Raji (cell line): ENCODE measurements around the gene RERE.

ENCODE experiments used
- POLR2A ChIP-seq: IDR thresholded peaks from 2 replicates; pipeline ENCODE4 v1.6.1; 2011; ENCODE audit warnings: low read depth, low read length, control low read depth; ENCODE audit not compliant: insufficient read depth

RERE gene

DNA sequence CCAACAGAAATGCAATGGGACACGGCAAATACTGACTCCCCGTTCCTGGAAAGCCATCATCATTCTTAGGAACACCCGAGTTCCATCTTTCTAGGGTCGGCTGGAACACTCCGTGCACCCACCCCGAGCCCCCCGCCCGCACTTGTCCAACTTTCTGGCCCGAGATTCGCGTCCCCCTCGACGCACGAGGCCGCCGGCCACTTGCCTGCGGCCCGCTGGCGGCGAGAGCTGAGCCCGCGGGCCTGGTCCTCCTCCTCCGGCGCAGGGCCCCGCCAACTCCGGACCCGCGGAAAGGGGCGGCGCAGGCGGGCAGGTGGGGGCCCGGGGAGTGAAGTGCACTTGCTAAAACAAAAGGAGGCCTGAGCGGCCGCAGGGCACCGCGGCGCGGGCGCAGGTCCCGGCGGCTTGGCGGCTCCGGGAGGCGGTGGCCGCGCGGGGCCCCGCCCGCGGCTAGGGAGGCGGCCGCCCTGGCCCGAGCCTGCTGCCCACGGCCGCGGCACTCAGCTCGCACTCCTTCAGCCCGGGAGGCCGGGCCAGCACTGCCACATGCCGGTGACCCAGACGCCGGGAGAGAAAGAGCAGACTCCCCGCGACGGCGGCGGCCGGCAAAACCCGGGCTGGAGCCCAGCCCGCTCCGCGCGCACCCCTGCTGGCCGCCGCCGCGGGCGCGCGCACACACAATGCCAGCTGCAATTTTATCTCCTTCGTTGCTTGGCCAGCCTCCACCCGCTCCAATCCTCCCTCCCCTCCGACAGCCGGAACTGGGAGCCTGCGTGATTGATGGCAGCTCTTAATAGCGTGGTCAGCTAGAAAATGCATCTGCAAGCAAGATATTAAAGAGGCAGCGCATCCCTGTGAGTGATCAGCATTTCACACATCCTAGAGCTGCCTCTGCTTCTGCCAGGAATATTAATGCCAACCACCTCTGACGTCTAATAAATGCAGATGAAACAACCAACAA is 114.3 kb downstream of the RERE start:
- peak; percentile 53 for TF ChIP-seq POLR2A

DNA sequence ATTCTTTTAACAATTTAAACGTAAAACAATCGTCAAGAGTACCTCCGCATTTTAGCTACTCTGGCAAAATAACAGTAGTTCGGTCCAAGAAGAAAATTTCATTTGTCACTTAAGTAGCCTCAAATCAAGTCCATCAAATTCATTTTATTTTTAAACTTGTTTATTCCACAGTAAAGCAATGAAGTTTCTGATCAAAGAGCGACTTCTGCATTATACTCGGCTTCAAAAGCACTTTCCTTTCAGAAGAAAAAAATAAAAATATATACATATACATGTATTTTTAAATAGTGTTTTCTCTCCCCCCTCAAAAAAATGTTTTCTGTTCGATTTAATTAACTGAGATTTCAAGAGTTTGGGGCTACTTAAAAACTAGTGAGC is 115.0 kb downstream of the RERE start:
- no peak for TF ChIP-seq POLR2A

DNA sequence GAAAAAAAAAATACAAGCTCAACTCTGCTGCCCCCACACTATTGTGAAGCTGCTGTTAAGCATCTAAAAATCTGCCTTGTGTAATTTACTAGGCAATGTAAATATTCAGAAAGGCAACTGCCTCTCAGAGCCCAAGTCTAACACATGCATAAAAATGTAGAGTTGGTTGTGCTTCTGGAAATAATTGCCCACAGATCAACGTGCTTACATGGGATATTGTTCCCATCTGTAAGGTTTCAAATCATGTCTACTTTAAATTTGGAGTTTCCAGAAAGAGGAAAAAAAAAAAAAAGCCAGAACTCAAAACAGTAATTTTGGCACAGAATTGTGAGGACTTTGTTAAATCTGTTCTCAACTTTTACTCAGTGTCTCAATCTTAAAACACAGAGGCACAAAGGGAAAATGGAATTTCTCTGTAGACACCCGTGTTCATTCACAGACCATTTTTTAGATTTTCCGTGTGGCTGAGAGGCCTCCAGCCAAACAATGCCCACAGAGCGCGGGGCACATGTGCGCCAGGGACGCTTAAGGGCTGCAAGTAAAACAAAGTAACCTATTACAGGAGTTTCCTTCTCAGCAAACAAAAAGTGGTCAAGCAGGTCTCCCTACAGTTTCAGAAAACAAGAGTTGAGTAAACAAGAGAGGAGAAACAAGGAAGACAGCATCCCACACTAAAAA is 115.5 kb downstream of the RERE start:
- TF ChIP-seq POLR2A, result no peak

DNA sequence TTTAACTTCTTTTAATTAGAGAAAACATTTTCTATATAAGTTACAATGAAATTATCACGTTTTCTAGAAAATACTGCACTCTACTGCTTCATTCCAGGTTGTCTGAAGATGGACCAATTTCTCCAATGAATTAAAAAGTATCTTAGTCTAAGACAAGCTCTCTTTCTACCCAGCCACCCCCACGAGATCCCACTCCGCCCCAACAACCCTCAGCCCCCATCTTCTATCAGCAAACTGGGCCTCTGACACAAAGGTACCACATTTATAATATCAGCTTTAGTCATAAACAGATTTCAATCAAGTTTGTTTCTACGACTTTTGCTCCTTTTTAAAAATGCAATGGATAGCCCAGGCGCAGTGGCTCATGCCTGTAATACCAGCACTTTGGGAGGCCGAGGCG is 117.8 kb downstream of the RERE start:
- TF ChIP-seq POLR2A, result no peak

DNA sequence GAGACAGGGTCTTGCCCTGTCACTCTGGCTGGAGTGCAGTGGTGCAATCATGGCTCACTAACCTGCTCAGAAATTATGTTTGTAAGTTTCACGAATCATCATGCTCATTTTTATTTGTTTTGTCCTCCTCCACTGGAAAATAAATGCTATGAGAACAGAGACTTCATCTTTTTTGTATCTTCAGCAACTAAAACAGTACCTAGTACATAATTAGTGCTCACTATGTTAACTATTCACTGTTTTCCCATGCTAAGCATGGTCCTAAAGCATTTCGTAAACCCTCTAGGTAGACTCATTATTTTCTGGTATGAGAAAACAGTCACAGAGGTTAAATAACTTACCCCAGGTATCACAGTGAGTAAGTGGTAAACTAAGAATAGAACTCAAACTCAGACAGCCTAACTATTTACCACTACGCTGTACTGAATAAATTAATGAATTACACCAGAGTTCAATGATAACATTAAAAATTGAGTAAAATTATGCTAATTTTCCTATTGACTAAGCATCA is 118.4 kb downstream of the RERE start:
- TF ChIP-seq POLR2A, result no peak

DNA sequence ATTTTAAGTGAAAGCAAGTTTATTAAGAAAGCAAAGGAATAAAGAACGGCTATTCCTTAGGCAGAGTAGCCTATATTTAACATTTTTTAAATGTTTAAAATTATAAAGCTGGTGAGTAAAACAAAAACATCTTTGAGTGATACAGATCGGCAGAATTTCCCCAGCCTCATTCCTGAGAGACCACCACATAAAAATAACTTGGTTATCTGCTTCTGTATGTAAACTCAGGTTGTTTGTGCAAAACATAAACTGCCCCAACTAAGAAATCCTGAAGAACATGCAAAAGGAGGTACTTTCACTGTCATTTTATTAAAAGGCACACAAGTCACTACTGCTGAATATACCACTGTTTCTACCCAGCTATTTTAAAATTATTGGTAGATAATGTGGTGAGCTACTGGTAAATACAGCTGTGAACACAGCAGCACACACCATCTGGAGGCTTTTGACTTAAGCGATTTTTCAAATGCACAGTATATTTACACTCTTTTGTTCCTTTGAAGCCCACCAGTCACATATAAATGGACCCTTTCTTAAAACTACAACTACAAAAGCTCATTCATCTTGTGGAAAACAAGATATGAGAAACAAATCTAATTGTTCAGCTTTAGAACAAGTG is 119.3 kb downstream of the RERE start:
- TF ChIP-seq POLR2A, result no peak

DNA sequence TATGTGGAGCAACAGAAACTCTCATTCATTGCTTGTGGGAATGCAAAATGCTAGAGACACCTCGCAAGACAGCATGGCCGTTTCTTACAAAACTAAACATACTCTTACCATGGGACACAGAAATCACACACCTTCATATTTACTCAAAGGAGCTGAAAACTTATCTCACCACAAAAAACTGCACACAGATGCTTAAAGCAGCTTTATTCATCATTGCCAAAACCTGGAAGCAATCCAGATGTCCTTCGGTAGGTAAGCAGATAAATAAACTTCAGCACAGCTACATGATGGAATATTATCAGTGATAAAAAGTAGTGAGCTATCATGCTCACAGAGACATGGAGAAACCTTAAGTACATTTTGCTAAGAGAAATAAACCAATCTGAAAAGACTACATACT is 124.3 kb downstream of the RERE start:
- no peak for TF ChIP-seq POLR2A

DNA sequence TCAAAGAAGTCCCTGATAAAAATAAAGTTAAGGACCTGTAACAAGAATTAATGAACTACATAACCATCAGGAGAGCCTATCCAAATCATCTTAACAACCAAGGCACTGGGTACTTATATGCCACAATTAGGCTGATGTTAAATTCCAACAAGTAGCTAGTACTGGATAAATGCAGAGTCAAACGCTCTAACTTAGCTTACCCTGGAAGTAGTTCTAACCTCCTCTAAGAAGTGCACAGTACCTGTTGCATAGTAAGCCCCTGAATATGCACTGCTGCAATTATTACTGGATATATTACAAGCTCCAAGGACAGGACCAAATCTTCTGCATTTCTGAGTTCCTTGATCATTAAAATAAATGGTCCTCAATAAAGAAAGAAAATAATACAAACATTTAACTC is 125.8 kb downstream of the RERE start:
- TF ChIP-seq POLR2A, result no peak

DNA sequence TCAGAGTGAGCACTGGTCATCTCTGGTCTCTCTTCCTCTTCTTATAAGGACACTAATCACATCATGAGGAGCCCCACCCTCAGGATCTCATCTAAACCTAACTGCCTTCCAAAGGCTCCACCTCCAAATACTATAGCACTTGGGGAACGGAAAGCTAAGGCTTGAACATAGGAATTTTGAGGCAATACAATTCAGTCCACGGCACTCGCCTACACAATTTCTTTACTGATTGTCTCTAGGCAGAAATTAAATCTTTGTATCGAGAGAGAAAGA is 127.3 kb downstream of the RERE start:
- TF ChIP-seq POLR2A, result no peak

DNA sequence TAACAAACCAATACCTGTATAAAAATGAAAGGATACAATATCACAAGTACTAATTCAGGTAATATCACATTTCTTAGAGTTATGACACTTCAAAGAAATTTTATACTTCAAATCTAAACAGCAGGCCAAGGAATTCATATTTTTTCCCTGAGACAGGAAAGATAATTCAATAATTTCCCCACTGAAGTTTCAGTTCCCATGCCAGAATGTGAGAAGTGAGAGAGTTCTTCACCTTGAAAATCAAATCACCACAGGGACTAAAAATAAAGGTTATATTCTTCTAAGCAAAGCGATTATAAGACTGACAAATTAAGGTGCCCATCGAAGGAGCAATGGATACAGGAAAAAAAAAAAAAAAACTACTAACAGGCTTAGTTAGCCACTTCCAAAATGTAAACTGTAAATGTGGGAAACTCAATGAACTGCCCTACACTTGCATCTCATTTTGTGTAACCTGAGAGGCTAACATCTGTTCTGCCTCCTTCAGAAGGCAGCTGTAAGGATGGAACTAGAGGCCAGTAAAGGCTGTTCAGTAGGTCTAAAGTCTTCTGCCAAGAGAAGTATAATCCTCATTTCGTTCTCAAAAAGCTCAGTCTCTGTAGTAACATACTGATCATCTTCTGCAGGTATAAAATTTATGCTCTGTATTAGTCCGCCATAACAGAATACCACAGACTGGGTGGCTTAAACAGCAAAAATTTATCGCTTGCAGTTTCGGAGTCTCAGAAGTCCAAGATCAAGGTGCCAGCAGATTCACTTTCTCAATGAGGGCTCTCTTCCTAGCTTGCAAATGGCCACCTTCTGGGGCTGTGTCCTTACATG is 127.8 kb downstream of the RERE start:
- no peak for TF ChIP-seq POLR2A

DNA sequence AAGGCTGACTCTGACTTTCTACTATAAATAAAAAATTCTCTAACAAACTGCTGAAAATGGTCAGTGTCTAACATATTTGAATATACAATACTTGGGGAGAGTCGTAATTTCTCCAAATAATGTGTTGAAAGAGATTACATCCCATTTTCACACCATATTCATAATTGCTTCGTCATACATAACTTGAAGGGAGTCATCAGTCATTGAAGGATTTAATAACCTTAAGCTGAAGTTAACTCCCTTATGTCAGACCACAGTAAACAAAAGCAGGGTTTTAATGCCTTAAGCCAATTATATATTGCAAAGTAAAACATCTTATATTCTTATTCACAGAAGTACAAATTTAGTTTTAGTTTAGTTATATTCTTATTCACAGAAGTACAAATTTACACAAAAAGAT is 129.9 kb downstream of the RERE start:
- no peak for TF ChIP-seq POLR2A

DNA sequence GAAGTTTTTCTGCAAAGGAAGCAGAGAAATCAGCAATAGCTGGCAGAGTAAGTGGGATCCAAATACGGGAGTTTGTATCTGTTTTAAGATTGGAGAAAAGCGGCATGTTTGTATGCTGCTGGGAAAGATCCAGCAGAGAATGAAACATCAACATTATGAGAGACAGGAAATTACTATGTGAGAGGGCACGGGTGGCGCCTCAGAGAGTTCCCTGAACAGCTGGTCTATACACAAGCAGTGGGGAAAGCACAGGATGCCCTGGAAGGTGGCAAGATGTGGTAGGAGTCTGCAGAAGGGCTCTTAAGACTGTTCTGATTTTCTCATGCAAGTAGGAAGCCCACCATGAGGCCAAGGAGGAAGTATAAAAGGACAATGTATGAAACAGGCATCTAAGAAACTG is 130.4 kb downstream of the RERE start:
- no peak for TF ChIP-seq POLR2A

DNA sequence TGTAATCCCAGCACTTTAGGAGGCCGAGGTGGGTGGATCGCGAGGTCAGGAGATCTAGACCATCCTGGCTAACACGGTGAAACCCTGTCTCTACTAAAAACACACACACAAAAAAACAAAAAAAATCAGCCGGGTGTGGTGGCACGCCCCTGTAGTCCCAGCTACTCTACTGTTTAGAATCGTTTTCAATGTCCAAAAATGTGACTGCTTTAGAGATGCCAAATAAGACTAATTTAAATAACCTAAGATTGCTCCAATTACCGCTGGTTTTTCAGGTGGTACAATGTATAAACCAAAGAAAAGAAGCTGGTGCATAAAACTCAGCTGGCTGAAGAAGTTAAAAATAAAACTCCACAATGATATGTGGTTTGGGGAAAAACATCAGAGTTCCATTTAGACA is 132.0 kb downstream of the RERE start:
- TF ChIP-seq POLR2A, result no peak

DNA sequence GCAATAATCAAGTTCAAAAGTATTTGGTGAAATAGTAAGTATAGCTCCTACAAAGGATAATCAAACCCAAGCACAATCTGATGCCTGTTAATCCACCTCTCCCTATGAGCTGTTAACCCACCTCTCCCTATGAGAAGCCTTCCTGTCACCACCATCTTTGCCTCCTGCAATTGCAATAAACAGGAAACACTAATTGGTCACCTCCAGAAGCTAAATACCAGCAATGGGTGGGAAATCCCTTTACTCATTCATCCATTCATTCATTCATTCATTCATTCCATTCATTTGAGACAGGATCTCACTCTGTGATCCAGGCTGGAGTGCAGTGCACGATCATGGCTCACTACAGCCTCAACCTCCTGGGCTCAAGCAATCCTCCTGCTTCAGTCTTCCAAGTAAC is 132.8 kb downstream of the RERE start:
- no peak for TF ChIP-seq POLR2A

DNA sequence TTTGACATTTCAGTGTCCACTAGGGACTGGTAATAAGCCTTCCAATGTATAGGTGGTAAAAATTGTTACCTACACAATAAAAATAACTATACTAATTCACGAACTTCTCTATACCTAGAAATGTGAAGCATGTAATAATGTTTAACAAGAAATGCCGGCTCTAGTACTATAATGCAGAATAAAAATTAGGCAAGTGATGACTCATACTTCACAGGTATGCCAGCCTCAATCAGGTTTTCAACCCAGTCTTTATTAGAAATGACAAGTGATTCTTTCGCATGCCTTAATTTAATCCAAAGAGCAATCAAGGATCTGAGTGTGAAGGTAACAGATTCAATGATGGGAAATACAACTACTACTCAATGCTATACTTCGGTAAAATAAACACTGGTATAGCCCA is 134.9 kb downstream of the RERE start:
- TF ChIP-seq POLR2A, result no peak
